HCT116 (cell line): ENCODE results near the gene ZNF503. TPM values are rescaled to one million over a fixed set of nuclear protein-coding genes. Genes with fewer than 3 reads are reported as not detected.

Experiments
- ATAC-seq: fragments of 200-7000 bp; cut with Tn5 transposase; 2 replicates; pipeline ENCODE4 v1.9.1; 2020; ENCODE audit warnings: mild to moderate bottlenecking, moderate library complexity
- BruUV-seq: library from RNA; stranded (reverse); fragments of 400-500 nt; replicated peaks from 2 replicates; lab custom pipeline; 2021; lab: Mats Ljungman, UMichigan
- CTCF ChIA-PET: fragments of 300-600 bp; sonication (Branson Sonifier 250); formaldehyde crosslinking; loops from one replicate; lab custom pipeline; 2021; ENCODE audit warnings: antibody characterized with exemption; lab: Charles Lee
- POLR2A ChIA-PET: fragments of 300-600, 350-600 bp; sonication (Branson Sonifier 250); formaldehyde crosslinking; loops from one replicate; lab custom pipeline; 2021; ENCODE audit warnings: antibody characterized with exemption; lab: Charles Lee
- RAD21 ChIA-PET, 2 experiments: fragments of 300-600 bp; sonication (Branson Sonifier 250); formaldehyde crosslinking; loops; one replicate each; lab custom pipeline; 2023; ENCODE audit warnings: low total read pairs in 2 of 2; ENCODE audit not compliant: uncharacterized antibody in 2 of 2, unreplicated experiment in 2 of 2, low non-redundant PET in 1 of 2; lab: Charles Lee
- DNase-seq: peaks from one replicate; pipeline ENCODE4 v3.0.0-alpha.2; 2010; ENCODE audit warnings: low read depth, low spot score
- H2AFZ ChIP-seq: fragments of 200-600 bp; shearing (Covaris generic), sonication (generic); 2 replicates; pipeline ENCODE4 v1.6.1; 2017; ENCODE audit warnings: low read depth, mixed run types, mixed read lengths, antibody characterized with exemption, low read length; ENCODE audit not compliant: poor library complexity, severe bottlenecking
- H3K27ac ChIP-seq: 2 replicates; pipeline ENCODE4 v1.5.1; 2012; ENCODE audit warnings: low read depth, low read length
- H3K27me3 ChIP-seq: fragments of 200-600 bp; sonication (generic); 2 replicates; pipeline ENCODE4 v1.6.1; 2016; ENCODE audit warnings: mixed run types, low read length, mixed read lengths; ENCODE audit not compliant: insufficient read depth
- H3K36me3 ChIP-seq, 2 experiments: fragments of 200-500 bp in 1 of 2; fragments of 200-600 bp in 1 of 2; sonication (Bioruptor generic) in 1 of 2; sonication (generic) in 1 of 2; 2 replicates each; pipeline versions ENCODE4 v1.5.1 to v1.6.1; 2014 to 2016; ENCODE audit warnings: low read length in 2 of 2, inconsistent platforms in 1 of 2, mixed read lengths in 1 of 2, mixed run types in 1 of 2; ENCODE audit not compliant: insufficient read depth in 2 of 2, control insufficient read depth in 1 of 2
- H3K4me1 ChIP-seq, 2 experiments: fragments of 200-600 bp in 1 of 2; sonication (generic) in 1 of 2; 2 replicates each; pipeline versions ENCODE4 v1.5.1 to v1.6.1; 2012 to 2017; ENCODE audit warnings: low read length in 2 of 2, inconsistent platforms in 1 of 2, mild to moderate bottlenecking in 1 of 2, mixed read lengths in 1 of 2, mixed run types in 1 of 2, moderate library complexity in 1 of 2; ENCODE audit not compliant: insufficient read depth in 2 of 2, control insufficient read depth in 1 of 2
- H3K4me2 ChIP-seq: fragments of 200-600 bp; sonication (generic); 2 replicates; pipeline ENCODE4 v1.6.1; 2017; ENCODE audit warnings: mixed run types, low read length, mixed read lengths
- H3K4me3 ChIP-seq, 2 experiments: fragments of 200-600 bp in 1 of 2; sonication (generic) in 1 of 2; replicated peaks in 1 of 2; 2 replicates each; pipeline ENCODE4 v1.5.1; 2011 to 2016; ENCODE audit warnings: low read length in 2 of 2, control low read depth in 1 of 2, low read depth in 1 of 2, mild to moderate bottlenecking in 1 of 2, mixed read lengths in 1 of 2, mixed run types in 1 of 2
- H3K79me2 ChIP-seq: fragments of 200-600 bp; sonication (generic); 2 replicates; pipeline ENCODE4 v1.6.1; 2017; ENCODE audit warnings: mild to moderate bottlenecking, mixed run types, low read length, moderate library complexity, mixed read lengths; ENCODE audit not compliant: insufficient read depth
- H3K9ac ChIP-seq: fragments of 200-600 bp; sonication (generic); 2 replicates; pipeline ENCODE4 v1.6.1; 2016; ENCODE audit warnings: low read length, mixed read lengths
- H3K9me2 ChIP-seq: fragments of 200-600 bp; sonication (generic), shearing (Covaris generic); 2 replicates; pipeline ENCODE4 v1.6.1; 2017; ENCODE audit warnings: mixed run types, mild to moderate bottlenecking, moderate library complexity; ENCODE audit not compliant: insufficient read depth
- H3K9me3 ChIP-seq, 2 experiments: fragments of 200-500 bp in 1 of 2; fragments of 200-600 bp in 1 of 2; sonication (Bioruptor generic) in 1 of 2; sonication (generic) in 1 of 2; 2 replicates each; pipeline ENCODE4 v1.6.1; 2014 to 2017; ENCODE audit warnings: low read length in 2 of 2, mixed read lengths in 2 of 2, inconsistent platforms in 1 of 2, low read depth in 1 of 2, mild to moderate bottlenecking in 1 of 2, mixed run types in 1 of 2, moderate library complexity in 1 of 2; ENCODE audit not compliant: control insufficient read depth in 1 of 2, insufficient read depth in 1 of 2
- H4K20me1 ChIP-seq: fragments of 200-600 bp; sonication (generic), shearing (Covaris generic); 2 replicates; pipeline ENCODE4 v1.6.1; 2017; ENCODE audit warnings: mixed run types, mild to moderate bottlenecking, moderate library complexity; ENCODE audit not compliant: insufficient read depth
- EZH2 ChIP-seq: fragments of 200-600 bp; sonication (generic); IDR thresholded peaks from 2 replicates; pipeline ENCODE4 v1.6.1; 2017; ENCODE audit warnings: antibody characterized with exemption, mixed run types
- POLR2A ChIP-seq: IDR thresholded peaks from 2 replicates; pipeline ENCODE4 v1.7.0; 2011; ENCODE audit warnings: borderline replicate concordance; ENCODE audit not compliant: insufficient read depth, insufficient read length; ENCODE audit errors: extremely low read depth
- TCF7L2 ChIP-seq: IDR thresholded peaks from 2 replicates; pipeline ENCODE4 v1.7.0; 2011; ENCODE audit warnings: borderline replicate concordance, inconsistent platforms; ENCODE audit not compliant: insufficient read depth, insufficient read length; ENCODE audit errors: extremely low read depth
- ZFX ChIP-seq: fragments of 450-650 bp; IDR thresholded peaks from 2 replicates; pipeline ENCODE4 v1.6.1; 2017
- intact Hi-C: fragments of 100-400 bp; cut with micrococcal nuclease; formaldehyde crosslinking; loops from 2 replicates; pipeline ENCODE4 v1.10.0; 2022
- total RNA-seq: library from RNA; stranded (reverse); gene quantifications from one replicate; pipeline ENCODE4 v1.2.1, GENCODE V29; 2021; ENCODE audit not compliant: unreplicated experiment

The ZNF503 gene
- total RNA-seq, 1 experiment from 2014 or later = 30.4 TPM

- peak; percentile 29; the same call in 1 of the 2 replicates for TF ChIP-seq ZFX
- TF ChIP-seq EZH2 = no peak
- H3K4me1 ChIP-seq = peaks cover 18 to 51% of the 10 kb centered on the region in 2 experiments; a peak in 3 of 4 replicates
- H3K27ac ChIP-seq = peak overlapping the region; percentile 97
- RAD21 ChIA-PET = no interaction called here
- H3K36me3 ChIP-seq = peaks cover 0 to 4% of the 10 kb centered on the region in 2 experiments; a peak in 2 of 4 replicates
- H3K9me3 ChIP-seq = no peaks in the 10 kb centered on the region
- peak overlapping the region; percentile 92 for H3K9ac ChIP-seq
- CTCF ChIA-PET = interaction anchor here (1.3 kb wide), 1 partner anchor 9 kb away, joined by 3 read pairs; no protein-coding TSS in a partner anchor
- H3K79me2 ChIP-seq = peaks cover 34% of the 10 kb centered on the region
- peak overlapping the region; percentile 80 for H2AFZ ChIP-seq
- intact Hi-C loops = loop anchor here (5.0 kb wide), 1 partner anchor 698 kb away; no protein-coding TSS in a partner anchor
- POLR2A ChIA-PET = no interaction called here
- ATAC-seq (peak; percentile 12), DNase-seq (no peak)
- H3K4me3 ChIP-seq = peak overlapping the region; percentile 93 to 96
- H3K4me2 ChIP-seq = peak overlapping the region; percentile 100
- H3K9me2 ChIP-seq = no peaks in the 10 kb centered on the region
- BruUV-seq = no TSS peak
- no peaks in the 10 kb centered on the region for H3K27me3 ChIP-seq
- no peaks in the 10 kb centered on the region for H4K20me1 ChIP-seq
Observed at GRCh38 chr10:75403939-75404814, 2.6 kb upstream of the ZNF503 start.

- no TSS peak for BruUV-seq
- H3K27me3 ChIP-seq = no peaks in the 10 kb centered on the region
- H3K4me3 ChIP-seq = peak overlapping the region; percentile 93 to 96
- H3K27ac ChIP-seq = peak overlapping the region; percentile 97
- RAD21 ChIA-PET = no interaction called here
- H3K9ac ChIP-seq = peak overlapping the region; percentile 92
- no peaks in the 10 kb centered on the region for H3K9me3 ChIP-seq
- ATAC-seq (no peak), DNase-seq (no peak)
- peak overlapping the region; percentile 100 for H3K4me2 ChIP-seq
- H3K4me1 ChIP-seq = peaks cover 22 to 54% of the 10 kb centered on the region in 2 experiments; a peak in 3 of 4 replicates
- peaks cover 38% of the 10 kb centered on the region for H3K79me2 ChIP-seq
- intact Hi-C loops = loop anchor here (5.0 kb wide), 1 partner anchor 699 kb away; no protein-coding TSS in a partner anchor
- TF ChIP-seq TCF7L2 = peak; percentile 43
- no peak for TF ChIP-seq EZH2
- TF ChIP-seq POLR2A = peak; percentile 42
- POLR2A ChIA-PET = no interaction called here
- peaks cover 0 to 12% of the 10 kb centered on the region in 2 experiments; a peak in 2 of 4 replicates for H3K36me3 ChIP-seq
- H3K9me2 ChIP-seq = no peaks in the 10 kb centered on the region
- CTCF ChIA-PET = no interaction called here
- H2AFZ ChIP-seq = peak overlapping the region; percentile 88
- no peaks in the 10 kb centered on the region for H4K20me1 ChIP-seq
Observed at GRCh38 chr10:75403144-75403938, 1.8 kb upstream of the ZNF503 start.
